BLaER1 (cell line): ENCODE results near the gene MRPS6.

ENCODE experiments used
- H3K27ac ChIP-seq: shearing (Covaris generic); formaldehyde crosslinking; 2 replicates; pipeline ENCODE4 v1.8.1; 2022
- H3K27me3 ChIP-seq: shearing (Covaris generic); formaldehyde crosslinking; 2 replicates; pipeline ENCODE4 v1.8.1; 2022
- H3K36me3 ChIP-seq: shearing (Covaris generic); formaldehyde crosslinking; 2 replicates; pipeline ENCODE4 v1.8.1; 2022
- H3K4me1 ChIP-seq: shearing (Covaris generic); formaldehyde crosslinking; 2 replicates; pipeline ENCODE4 v1.8.1; 2022
- H3K4me2 ChIP-seq: shearing (Covaris generic); formaldehyde crosslinking; 2 replicates; pipeline ENCODE4 v1.8.1; 2022
- H3K4me3 ChIP-seq: shearing (Covaris generic); formaldehyde crosslinking; 2 replicates; pipeline ENCODE4 v1.8.1; 2022
- H3K9ac ChIP-seq: shearing (Covaris generic); formaldehyde crosslinking; 2 replicates; pipeline ENCODE4 v1.8.1; 2022
- H3K9me3 ChIP-seq: shearing (Covaris generic); formaldehyde crosslinking; 2 replicates; pipeline ENCODE4 v1.8.1; 2022
- H4K20me1 ChIP-seq: shearing (Covaris generic); formaldehyde crosslinking; 2 replicates; pipeline ENCODE4 v1.8.1; 2022
- Cebpa-rat ChIP-seq: shearing (Covaris generic); IDR thresholded peaks from 2 replicates; pipeline ENCODE4 v1.8.1; 2022

MRPS6 gene

DNA sequence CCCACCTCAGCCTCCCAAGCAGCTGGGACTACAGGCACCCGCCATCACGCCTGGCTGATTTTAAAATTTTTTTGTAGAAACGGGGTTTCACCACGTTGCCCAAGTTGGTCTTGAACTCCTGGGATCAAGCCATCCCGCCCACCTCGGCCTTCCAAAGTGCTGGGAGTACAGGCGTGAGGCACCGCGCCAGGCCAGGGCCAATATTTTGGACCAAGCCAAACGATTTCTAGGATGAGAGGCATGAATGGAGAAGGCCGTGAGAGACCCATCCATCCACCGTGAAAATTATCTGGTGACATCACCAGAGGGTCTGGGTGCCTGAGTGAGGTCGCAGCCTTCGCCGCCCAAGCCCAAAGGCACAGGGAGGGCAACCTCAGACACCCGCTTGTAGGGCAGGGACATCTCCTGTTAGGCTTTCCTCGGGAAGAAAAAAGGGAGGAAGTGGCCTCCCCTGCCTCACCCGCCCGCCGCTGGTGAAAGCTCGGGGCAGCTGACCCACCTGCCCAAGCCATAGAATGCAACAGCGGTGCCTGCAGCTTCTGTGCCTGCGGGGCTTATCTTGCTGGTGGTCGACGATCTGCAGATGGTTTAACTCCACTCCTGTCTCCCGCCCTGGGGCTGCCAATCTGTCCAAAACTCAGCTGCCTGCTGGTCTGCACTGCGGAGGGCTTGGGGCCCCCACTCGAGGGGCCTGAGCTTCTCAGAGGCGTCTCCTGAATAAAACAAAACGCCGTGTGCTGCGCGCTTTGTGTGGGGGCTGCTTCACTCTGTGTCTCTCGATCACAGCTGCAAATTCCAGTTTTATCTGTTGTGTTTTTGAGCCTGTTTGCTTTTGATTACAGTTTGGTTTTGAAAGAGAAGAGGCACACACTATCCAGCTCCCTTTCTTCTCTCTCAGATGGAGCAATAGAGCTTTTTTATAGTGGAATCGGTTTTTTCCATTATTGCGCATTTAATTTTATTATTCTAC, 85.8 kb downstream of the MRPS6 start:
- Histone ChIP-seq H3K9me3 (peaks cover 60% of the 10 kb centered on the region), H3K27me3 (no peaks in the 10 kb centered on the region), H3K4me1 (no peaks in the 10 kb centered on the region), H3K27ac (no peak overlapping the region), H3K36me3 (peaks cover 11% of the 10 kb centered on the region; the same call in 1 of the 2 replicates), H3K9ac (no peak overlapping the region), H4K20me1 (no peaks in the 10 kb centered on the region), H3K4me2 (no peak overlapping the region), H3K4me3 (no peak overlapping the region)
- TF ChIP-seq Cebpa-rat, result no peak

DNA sequence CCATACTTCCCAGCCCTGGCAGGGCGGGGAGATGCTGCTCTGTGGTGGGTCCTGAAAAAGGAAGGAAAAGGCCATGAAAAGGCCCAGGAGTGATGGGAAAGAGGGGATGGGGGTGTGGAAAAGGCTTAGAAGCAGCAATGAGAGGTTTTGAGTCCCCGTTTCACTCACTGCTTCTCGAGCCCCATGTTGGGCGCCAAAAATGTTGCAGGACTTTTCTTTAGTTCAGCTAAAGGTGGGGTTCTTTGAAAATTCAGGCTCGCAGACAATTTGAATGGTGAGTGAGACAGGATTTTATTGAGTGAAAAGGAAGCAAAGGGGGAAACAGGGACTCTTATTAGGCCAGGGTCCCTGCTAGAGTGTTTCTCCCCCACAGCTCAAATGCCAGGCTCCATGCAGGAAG, 93.1 kb downstream of the MRPS6 start:
- Histone ChIP-seq H3K27ac (no peak overlapping the region), H3K4me1 (no peaks in the 10 kb centered on the region), H4K20me1 (no peaks in the 10 kb centered on the region), H3K9me3 (peaks cover 97% of the 10 kb centered on the region), H3K4me2 (no peak overlapping the region), H3K36me3 (peaks cover 32% of the 10 kb centered on the region), H3K9ac (no peak overlapping the region), H3K27me3 (no peaks in the 10 kb centered on the region), H3K4me3 (no peak overlapping the region)
- no peak for TF ChIP-seq Cebpa-rat

DNA sequence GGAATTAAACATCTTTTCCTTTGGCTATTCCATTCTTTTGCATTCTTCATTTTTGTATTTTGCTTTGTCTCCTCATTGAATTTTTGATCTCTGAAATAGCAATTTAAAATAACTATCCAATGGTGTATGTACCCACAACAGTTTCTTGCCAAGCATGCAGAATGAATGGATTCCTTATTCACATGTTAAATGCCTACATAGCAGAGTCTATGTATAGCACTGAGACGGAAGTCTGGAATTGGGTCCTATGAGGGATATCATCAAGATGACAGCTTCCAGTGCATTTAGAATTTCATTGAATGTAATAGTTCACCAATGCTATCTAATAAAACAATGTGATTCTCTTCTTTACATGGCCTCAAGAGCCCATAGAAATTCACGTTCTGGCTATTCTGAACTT, 97.5 kb downstream of the MRPS6 start:
- no peak overlapping the region for H3K4me2 ChIP-seq
- H3K27me3 ChIP-seq, result no peaks in the 10 kb centered on the region
- TF ChIP-seq Cebpa-rat, result no peak
- H4K20me1 ChIP-seq, result no peaks in the 10 kb centered on the region
- H3K4me1 ChIP-seq, result no peaks in the 10 kb centered on the region
- no peak overlapping the region for H3K9ac ChIP-seq
- H3K36me3 ChIP-seq, result peaks cover 30% of the 10 kb centered on the region
- H3K27ac ChIP-seq, result no peak overlapping the region
- no peak overlapping the region for H3K4me3 ChIP-seq
- peaks cover 81% of the 10 kb centered on the region for H3K9me3 ChIP-seq

- H3K4me2 ChIP-seq, result no peak overlapping the region
- TF ChIP-seq Cebpa-rat, result no peak
- H3K27ac ChIP-seq, result no peak overlapping the region
- H3K27me3 ChIP-seq, result no peaks in the 10 kb centered on the region
- no peaks in the 10 kb centered on the region for H3K4me1 ChIP-seq
- H4K20me1 ChIP-seq, result no peaks in the 10 kb centered on the region
- H3K9me3 ChIP-seq, result peaks cover 45% of the 10 kb centered on the region
- peaks cover 9% of the 10 kb centered on the region; the same call in 1 of the 2 replicates for H3K36me3 ChIP-seq
- no peak overlapping the region for H3K9ac ChIP-seq
- no peak overlapping the region for H3K4me3 ChIP-seq
These were observed 101.1 kb downstream of the MRPS6 start for GRCh38 chr21:34174470-34174869.

- Histone ChIP-seq H3K4me2 (no peak overlapping the region), H3K36me3 (peaks cover 7% of the 10 kb centered on the region; the same call in 1 of the 2 replicates), H3K27me3 (no peaks in the 10 kb centered on the region), H3K4me1 (no peaks in the 10 kb centered on the region), H4K20me1 (no peaks in the 10 kb centered on the region), H3K9me3 (peaks cover 28% of the 10 kb centered on the region), H3K9ac (no peak overlapping the region), H3K27ac (no peak overlapping the region), H3K4me3 (no peak overlapping the region)
- TF ChIP-seq Cebpa-rat, result no peak
These were observed 103.1 kb downstream of the MRPS6 start for GRCh38 chr21:34176448-34176847.

DNA sequence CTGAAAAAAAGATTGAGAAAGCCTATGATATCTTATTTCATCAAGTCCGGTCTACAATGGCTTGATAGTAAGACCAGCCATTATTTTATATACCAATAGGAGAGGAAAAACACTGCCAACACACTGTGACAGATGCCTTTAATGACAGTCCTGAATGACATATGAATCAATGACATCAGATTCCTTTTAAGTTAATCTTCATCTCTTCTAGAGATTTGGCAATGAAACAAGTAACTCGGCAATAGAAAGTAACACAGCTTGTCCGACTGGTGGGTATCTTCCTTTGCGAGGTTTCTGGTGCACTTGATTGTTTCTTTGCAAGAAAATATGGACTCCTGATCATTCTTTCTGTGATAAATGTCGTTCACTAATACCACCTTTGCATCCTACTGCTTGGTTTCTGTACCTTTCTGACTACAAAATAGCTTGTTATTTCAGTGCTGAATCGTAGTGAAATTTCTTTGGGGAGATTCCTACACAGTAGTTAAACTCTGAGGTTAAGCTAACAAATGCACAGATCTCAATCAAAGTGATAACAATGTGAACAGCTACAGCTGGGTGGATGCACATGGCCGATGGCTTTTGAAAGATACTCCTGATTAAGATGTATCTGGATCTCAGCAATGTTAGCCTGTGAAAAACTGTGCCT, 104.7 kb downstream of the MRPS6 start:
- no peak for TF ChIP-seq Cebpa-rat
- Histone ChIP-seq H3K9ac (no peak overlapping the region), H3K4me1 (no peaks in the 10 kb centered on the region), H3K27ac (no peak overlapping the region), H3K27me3 (no peaks in the 10 kb centered on the region), H4K20me1 (no peaks in the 10 kb centered on the region), H3K36me3 (no peaks in the 10 kb centered on the region; the same call in 1 of the 2 replicates), H3K4me3 (no peak overlapping the region), H3K4me2 (no peak overlapping the region), H3K9me3 (peaks cover 12% of the 10 kb centered on the region)

GRCh38 chr21:34179204-34179935, 106.0 kb downstream of the MRPS6 start:
- no peaks in the 10 kb centered on the region for H4K20me1 ChIP-seq
- H3K9me3 ChIP-seq, result no peaks in the 10 kb centered on the region; the same call in 1 of the 2 replicates
- no peak overlapping the region for H3K9ac ChIP-seq
- no peaks in the 10 kb centered on the region for H3K27me3 ChIP-seq
- no peak overlapping the region for H3K4me2 ChIP-seq
- H3K4me1 ChIP-seq, result no peaks in the 10 kb centered on the region
- H3K36me3 ChIP-seq, result no peaks in the 10 kb centered on the region
- no peak for TF ChIP-seq Cebpa-rat
- no peak overlapping the region for H3K27ac ChIP-seq
- H3K4me3 ChIP-seq, result no peak overlapping the region

GRCh38 chr21:34180407-34180806, 107.0 kb downstream of the MRPS6 start:
- Histone ChIP-seq H3K4me1 (no peaks in the 10 kb centered on the region), H3K27ac (no peak overlapping the region), H4K20me1 (no peaks in the 10 kb centered on the region), H3K9me3 (no peaks in the 10 kb centered on the region; the same call in 1 of the 2 replicates), H3K27me3 (no peaks in the 10 kb centered on the region), H3K4me3 (no peak overlapping the region), H3K4me2 (no peak overlapping the region), H3K9ac (no peak overlapping the region), H3K36me3 (no peaks in the 10 kb centered on the region)
- TF ChIP-seq Cebpa-rat, result no peak

DNA sequence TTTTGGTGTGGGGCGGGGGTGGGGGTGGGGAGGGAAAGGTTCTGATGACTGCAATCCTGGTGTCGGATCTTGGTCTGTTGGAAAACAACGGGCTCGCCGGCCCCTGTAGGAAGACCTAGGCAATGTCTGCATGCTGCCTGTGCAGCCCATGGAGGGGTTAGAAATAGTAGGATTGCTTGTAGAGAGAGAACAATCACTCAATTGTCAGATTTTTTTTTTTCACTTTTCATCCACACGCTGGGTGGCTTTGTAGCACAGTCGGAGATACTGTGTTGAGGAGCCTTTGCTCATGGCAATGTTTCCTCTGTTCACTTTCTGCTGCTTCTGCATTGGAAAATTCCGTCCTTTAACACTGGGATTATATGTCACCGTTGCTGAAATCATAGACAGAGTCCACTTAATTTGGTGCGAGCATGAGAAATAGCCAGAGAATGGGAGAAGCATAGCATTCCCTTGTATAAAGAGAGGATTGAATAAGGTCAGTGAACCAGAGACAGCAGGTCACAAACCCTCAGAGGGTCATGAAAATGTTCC, 107.5 kb downstream of the MRPS6 start:
- no peak overlapping the region for H3K27ac ChIP-seq
- no peaks in the 10 kb centered on the region; the same call in 1 of the 2 replicates for H3K9me3 ChIP-seq
- H3K27me3 ChIP-seq, result no peaks in the 10 kb centered on the region
- no peaks in the 10 kb centered on the region for H3K4me1 ChIP-seq
- no peak for TF ChIP-seq Cebpa-rat
- H3K9ac ChIP-seq, result no peak overlapping the region
- no peaks in the 10 kb centered on the region for H4K20me1 ChIP-seq
- no peak overlapping the region for H3K4me3 ChIP-seq
- H3K4me2 ChIP-seq, result no peak overlapping the region
- H3K36me3 ChIP-seq, result no peaks in the 10 kb centered on the region
